Vagina (tissue), 2 donors: ENCODE measurements around the gene ASAP2.

Experiments
- POLR2A ChIP-seq, 2 donors: fragments of 450-650 bp; IDR thresholded peaks; one replicate each; pipeline ENCODE4 v1.6.1; 2017; ENCODE audit warnings: antibody characterized with exemption in 2 of 2, mild to moderate bottlenecking in 2 of 2, moderate library complexity in 2 of 2
- POLR2AphosphoS5 ChIP-seq, 2 donors: sonication (generic); formaldehyde crosslinking; IDR thresholded peaks; one replicate each; pipeline ENCODE4 v1.9.0; 2017; ENCODE audit warnings: antibody characterized with exemption in 2 of 2, mild to moderate bottlenecking in 2 of 2, low read depth in 1 of 2; ENCODE audit not compliant: insufficient read depth in 1 of 2
- TF ChIP-seq, protein P1 (sequence below), 3 experiments: fragments of 450-650 bp in 2 of 3; fragments of 200-600 bp in 1 of 3; sonication (generic) in 1 of 3; IDR thresholded peaks; one replicate each; pipeline ENCODE4 v1.5.1; 2017 to 2019; ENCODE audit warnings: antibody characterized with exemption in 3 of 3, mild to moderate bottlenecking in 2 of 3, moderate library complexity in 2 of 3

DNA sequence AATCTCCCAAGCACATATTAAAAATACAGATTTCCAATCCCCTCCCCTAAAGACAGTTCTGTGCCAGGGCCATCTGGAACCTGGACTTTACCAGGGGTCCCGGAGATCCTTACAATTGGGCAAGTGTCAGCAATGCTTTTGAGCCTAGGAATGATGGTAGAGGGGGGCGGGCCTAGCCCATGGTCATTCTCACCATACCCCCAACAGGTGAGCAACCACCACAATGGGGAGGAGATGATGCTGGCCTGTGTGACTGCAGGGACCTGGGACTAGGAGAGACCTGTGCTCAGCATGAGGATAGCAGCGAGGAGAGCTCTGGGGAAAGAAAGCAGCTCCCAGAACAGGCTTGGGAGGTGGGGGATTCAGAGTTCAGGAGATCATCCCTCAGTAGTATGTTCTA is 13.9 kb upstream of the ASAP2 start:
- TF ChIP-seq, protein P1, sequence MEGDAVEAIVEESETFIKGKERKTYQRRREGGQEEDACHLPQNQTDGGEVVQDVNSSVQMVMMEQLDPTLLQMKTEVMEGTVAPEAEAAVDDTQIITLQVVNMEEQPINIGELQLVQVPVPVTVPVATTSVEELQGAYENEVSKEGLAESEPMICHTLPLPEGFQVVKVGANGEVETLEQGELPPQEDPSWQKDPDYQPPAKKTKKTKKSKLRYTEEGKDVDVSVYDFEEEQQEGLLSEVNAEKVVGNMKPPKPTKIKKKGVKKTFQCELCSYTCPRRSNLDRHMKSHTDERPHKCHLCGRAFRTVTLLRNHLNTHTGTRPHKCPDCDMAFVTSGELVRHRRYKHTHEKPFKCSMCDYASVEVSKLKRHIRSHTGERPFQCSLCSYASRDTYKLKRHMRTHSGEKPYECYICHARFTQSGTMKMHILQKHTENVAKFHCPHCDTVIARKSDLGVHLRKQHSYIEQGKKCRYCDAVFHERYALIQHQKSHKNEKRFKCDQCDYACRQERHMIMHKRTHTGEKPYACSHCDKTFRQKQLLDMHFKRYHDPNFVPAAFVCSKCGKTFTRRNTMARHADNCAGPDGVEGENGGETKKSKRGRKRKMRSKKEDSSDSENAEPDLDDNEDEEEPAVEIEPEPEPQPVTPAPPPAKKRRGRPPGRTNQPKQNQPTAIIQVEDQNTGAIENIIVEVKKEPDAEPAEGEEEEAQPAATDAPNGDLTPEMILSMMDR (IDR thresholded peaks at IDR 0.05), result no peak
- TF ChIP-seq POLR2A (IDR thresholded peaks at IDR 0.05), result no peak
- TF ChIP-seq POLR2AphosphoS5 (IDR thresholded peaks at IDR 0.05; ENCODE audit: insufficient read depth in 1 of 2, low read depth in 1 of 2), result no peak
